Measurements from ENCODE around the gene OGDHL.

- no peak for TF ChIP-seq CTCF (IDR thresholded peaks at IDR 0.05)
- TF ChIP-seq POLR2A (IDR thresholded peaks at IDR 0.05) = no peak
- TF ChIP-seq POLR2AphosphoS5 (IDR thresholded peaks at IDR 0.05) = no peak
- TF ChIP-seq EP300 (IDR thresholded peaks at IDR 0.05; ENCODE audit: low read depth) = no peak
Measured at GRCh38 chr10:49784681-49785080, 22.6 kb upstream of the OGDHL start.

All from transverse colon (tissue), 4 donors.